Prostate gland (tissue), 2 donors: ENCODE data around the gene IFITM1. TPM values are rescaled to one million over a fixed set of nuclear protein-coding genes. Genes with fewer than 3 reads are reported as not detected.
"Not testable (repeated sequence)": the region's sequence is repeated elsewhere in the genome, so short reads cannot be mapped to it uniquely, and the experiment has no call there.

Experiments
- DNase-seq: peaks from one replicate; pipeline ENCODE4 v3.0.0-alpha.2; 2019; ENCODE audit warnings: low spot score
- H3K27ac ChIP-seq, 2 donors: fragments of 200-600 bp; sonication (generic); 2 replicates each; pipeline ENCODE4 v1.5.1; 2017 to 2019
- H3K27me3 ChIP-seq: fragments of 200-600 bp; sonication (generic); replicated peaks from 2 replicates; pipeline ENCODE4 v1.5.1; 2019; ENCODE audit not compliant: insufficient read depth
- H3K36me3 ChIP-seq, 2 donors: fragments of 200-600 bp; sonication (generic); 1 replicate in 1 of 2; 2 replicates in 1 of 2; pipeline versions ENCODE4 v1.5.1 to v1.8.1; 2017 to 2019
- H3K4me1 ChIP-seq: fragments of 200-600 bp; sonication (generic); replicated peaks from 2 replicates; pipeline ENCODE4 v1.5.1; 2019
- H3K4me3 ChIP-seq, 2 donors: fragments of 200-600 bp; sonication (generic); 2 replicates each; pipeline ENCODE4 v1.5.1; 2017 to 2019
- H3K9me3 ChIP-seq: fragments of 200-600 bp; sonication (generic); 2 replicates; pipeline ENCODE4 v1.5.1; 2017
- CTCF ChIP-seq, 4 experiments: fragments of 200-600 bp in 2 of 4; fragments of 450-650 bp in 2 of 4; sonication (generic) in 2 of 4; IDR thresholded peaks; 1 replicate in 3 of 4; 2 replicates in 1 of 4; pipeline ENCODE4 v1.5.1; 2016 to 2019; ENCODE audit warnings: antibody characterized with exemption in 4 of 4, mild to moderate bottlenecking in 2 of 4, moderate library complexity in 2 of 4
- POLR2A ChIP-seq: fragments of 450-650 bp; IDR thresholded peaks from one replicate; pipeline ENCODE4 v1.6.1; 2016; ENCODE audit warnings: antibody characterized with exemption, mild to moderate bottlenecking
- POLR2AphosphoS5 ChIP-seq: sonication (generic); formaldehyde crosslinking; IDR thresholded peaks from one replicate; pipeline ENCODE4 v1.6.1; 2017; ENCODE audit warnings: antibody characterized with exemption
- WGBS: methylation state at CpG from one replicate; pipeline ENCODE4 v1.1.5; 2018; 5-methylcytosine and 5-hydroxymethylcytosine counted together
- intact Hi-C: fragments of 100-400 bp; cut with DNase I; formaldehyde crosslinking; loops from one replicate; pipeline ENCODE4 v1.14.2; 2022
- total RNA-seq, 2 donors: library from RNA; depleted of rRNA; stranded (reverse); fragments of >200 nt; gene quantifications; one replicate each; pipeline ENCODE4 v1.1.0, GENCODE V29; 2016

IFITM1 gene
- total RNA-seq, 2 donors from 2014 or later, result 73.9 to 182 TPM

GRCh38 chr11:346529-346928 lies 32.7 kb downstream of the IFITM1 start:
- Histone ChIP-seq H3K27ac (no peak overlapping the region), H3K9me3 (no peaks in the 10 kb centered on the region), H3K27me3 (no peaks in the 10 kb centered on the region), H3K36me3 (no peaks in the 10 kb centered on the region), H3K4me1 (no peaks in the 10 kb centered on the region), H3K4me3 (no peak overlapping the region)
- no peak for TF ChIP-seq POLR2AphosphoS5
- TF ChIP-seq POLR2A, result no peak
- no peak for TF ChIP-seq CTCF (IDR thresholded peaks at IDR 0.05)
- 67% methylated on average over 3 of the region's 3 CpGs for WGBS
- intact Hi-C loops, result no loop called here
- no peak for DNase-seq

GRCh38 chr11:349270-349954 lies 35.6 kb downstream of the IFITM1 start:
- DNase-seq, H3K4me1 ChIP-seq, H3K27me3 ChIP-seq, H3K36me3 ChIP-seq, intact Hi-C loops, H3K27ac ChIP-seq, H3K9me3 ChIP-seq, H3K4me3 ChIP-seq: not testable (repeated sequence)
- WGBS, result 90% methylated on average over 8 of the region's 8 CpGs

- H3K27ac ChIP-seq, result peak overlapping the region; percentile 54 to 65
These were observed 36.3 kb downstream of the IFITM1 start for GRCh38 chr11:350033-350722.

GRCh38 chr11:350723-351255 lies 36.9 kb downstream of the IFITM1 start:
- Histone ChIP-seq H3K4me1 (no peaks in the 10 kb centered on the region), H3K36me3 (no peaks in the 10 kb centered on the region), H3K27ac (peak overlapping the region; percentile 54 to 65), H3K9me3 (no peaks in the 10 kb centered on the region), H3K4me3 (no peak overlapping the region), H3K27me3 (no peaks in the 10 kb centered on the region)
- intact Hi-C loops, result no loop called here
- DNase-seq, result peak; percentile 81
- TF ChIP-seq POLR2A, result peak; percentile 48
- TF ChIP-seq POLR2AphosphoS5, result peak; percentile 92
- TF ChIP-seq CTCF (IDR thresholded peaks at IDR 0.05), result no peak
- WGBS, result 41% methylated on average over 18 of the region's 18 CpGs

More at GRCh38 chr11:350033-350722, 36.3 kb downstream of the IFITM1 start:
- H3K36me3 ChIP-seq, H3K9me3 ChIP-seq, intact Hi-C loops, H3K4me1 ChIP-seq, H3K4me3 ChIP-seq, H3K27me3 ChIP-seq, DNase-seq: not testable (repeated sequence)
- 45% methylated on average over 16 of the region's 16 CpGs for WGBS

- intact Hi-C loops, result no loop called here
- TF ChIP-seq CTCF (IDR thresholded peaks at IDR 0.05), result no peak
- no peak for TF ChIP-seq POLR2AphosphoS5
- no peak for TF ChIP-seq POLR2A
- no peaks in the 10 kb centered on the region for H3K9me3 ChIP-seq
- H3K36me3 ChIP-seq, result no peaks in the 10 kb centered on the region
- H3K4me1 ChIP-seq, result no peaks in the 10 kb centered on the region
- no peaks in the 10 kb centered on the region for H3K27me3 ChIP-seq
- H3K4me3 ChIP-seq, result no peak overlapping the region
- DNase-seq, result no peak
- 93% methylated on average over 14 of the region's 14 CpGs for WGBS
- peak overlapping the region; percentile 54 to 65 for H3K27ac ChIP-seq
These were observed 37.6 kb downstream of the IFITM1 start for GRCh38 chr11:351411-351810.
